ENCODE data around the gene GAB1. TPM values are rescaled to one million over a fixed set of nuclear protein-coding genes. Genes with fewer than 3 reads are reported as not detected.

Gene GAB1
- total and polyA plus RNA-seq, 4 donors, result 2.4 to 31.3 (median 6.9) TPM

DNA sequence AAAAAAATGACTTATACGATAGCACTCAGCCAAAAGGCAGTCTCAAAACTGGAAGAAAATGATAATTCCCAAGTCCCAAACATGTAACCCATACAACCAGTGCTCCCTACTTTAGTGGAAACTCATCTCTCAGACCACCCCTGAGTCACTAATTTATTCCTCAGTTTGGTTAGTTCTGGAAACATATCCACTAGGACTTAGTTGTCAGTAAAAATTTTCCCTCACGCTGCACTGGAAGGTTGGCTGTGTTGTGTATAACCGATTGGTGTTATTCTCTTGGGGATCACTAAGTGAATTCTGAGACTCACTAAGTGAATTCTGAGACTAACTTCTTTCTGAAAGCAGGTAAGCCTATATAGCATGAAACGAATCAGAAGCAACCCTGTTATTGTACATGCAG, 48.5 kb upstream of the GAB1 start:
- Histone ChIP-seq H3K4me3 (ENCODE audit: low read depth in 1 of 3, low read length in 3 of 3) (no peak overlapping the region), H3K36me3 (ENCODE audit: control insufficient read depth in 4 of 4, insufficient read depth in 3 of 4, low read depth in 1 of 4, low read length in 3 of 4) (no peaks in the 10 kb centered on the region), H3K27me3 (ENCODE audit: control insufficient read depth in 4 of 4, insufficient read depth in 4 of 4, low read length in 3 of 4) (no peaks in the 10 kb centered on the region), H3K27ac (ENCODE audit: low read depth in 1 of 2, low read length in 2 of 2) (no peak overlapping the region), H3K9me3 (ENCODE audit: control insufficient read depth in 4 of 4, low read length in 3 of 4) (no peaks in the 10 kb centered on the region), H3K4me1 (ENCODE audit: control insufficient read depth in 4 of 4, insufficient read depth in 4 of 4, low read length in 3 of 4) (no peaks in the 10 kb centered on the region), H3K9ac (ENCODE audit: low read depth in 1 of 2, low read length in 2 of 2) (no peak overlapping the region)
- no peak for TF ChIP-seq FOXA1 (IDR thresholded peaks at IDR 0.05)
- TF ChIP-seq GABPA (IDR thresholded peaks at IDR 0.05 in 1 of 2, conservative IDR thresholded peaks at IDR 0.05 in 1 of 2), result no peak
- no peak for TF ChIP-seq HNF4A (conservative IDR thresholded peaks at IDR 0.05)
- no peak for TF ChIP-seq RAD21 (IDR thresholded peaks at IDR 0.05)
- no peak for TF ChIP-seq EGR1 (IDR thresholded peaks at IDR 0.05; ENCODE audit: low read depth in 2 of 2)
- TF ChIP-seq ATF3 (IDR thresholded peaks at IDR 0.05), result no peak
- TF ChIP-seq HNF4G (IDR thresholded peaks at IDR 0.05), result no peak
- TF ChIP-seq NR2F2 (IDR thresholded peaks at IDR 0.05), result no peak
- TF ChIP-seq, protein P1, sequence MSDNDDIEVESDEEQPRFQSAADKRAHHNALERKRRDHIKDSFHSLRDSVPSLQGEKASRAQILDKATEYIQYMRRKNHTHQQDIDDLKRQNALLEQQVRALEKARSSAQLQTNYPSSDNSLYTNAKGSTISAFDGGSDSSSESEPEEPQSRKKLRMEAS (IDR thresholded peaks at IDR 0.05), result no peak
- TF ChIP-seq, protein P2, sequence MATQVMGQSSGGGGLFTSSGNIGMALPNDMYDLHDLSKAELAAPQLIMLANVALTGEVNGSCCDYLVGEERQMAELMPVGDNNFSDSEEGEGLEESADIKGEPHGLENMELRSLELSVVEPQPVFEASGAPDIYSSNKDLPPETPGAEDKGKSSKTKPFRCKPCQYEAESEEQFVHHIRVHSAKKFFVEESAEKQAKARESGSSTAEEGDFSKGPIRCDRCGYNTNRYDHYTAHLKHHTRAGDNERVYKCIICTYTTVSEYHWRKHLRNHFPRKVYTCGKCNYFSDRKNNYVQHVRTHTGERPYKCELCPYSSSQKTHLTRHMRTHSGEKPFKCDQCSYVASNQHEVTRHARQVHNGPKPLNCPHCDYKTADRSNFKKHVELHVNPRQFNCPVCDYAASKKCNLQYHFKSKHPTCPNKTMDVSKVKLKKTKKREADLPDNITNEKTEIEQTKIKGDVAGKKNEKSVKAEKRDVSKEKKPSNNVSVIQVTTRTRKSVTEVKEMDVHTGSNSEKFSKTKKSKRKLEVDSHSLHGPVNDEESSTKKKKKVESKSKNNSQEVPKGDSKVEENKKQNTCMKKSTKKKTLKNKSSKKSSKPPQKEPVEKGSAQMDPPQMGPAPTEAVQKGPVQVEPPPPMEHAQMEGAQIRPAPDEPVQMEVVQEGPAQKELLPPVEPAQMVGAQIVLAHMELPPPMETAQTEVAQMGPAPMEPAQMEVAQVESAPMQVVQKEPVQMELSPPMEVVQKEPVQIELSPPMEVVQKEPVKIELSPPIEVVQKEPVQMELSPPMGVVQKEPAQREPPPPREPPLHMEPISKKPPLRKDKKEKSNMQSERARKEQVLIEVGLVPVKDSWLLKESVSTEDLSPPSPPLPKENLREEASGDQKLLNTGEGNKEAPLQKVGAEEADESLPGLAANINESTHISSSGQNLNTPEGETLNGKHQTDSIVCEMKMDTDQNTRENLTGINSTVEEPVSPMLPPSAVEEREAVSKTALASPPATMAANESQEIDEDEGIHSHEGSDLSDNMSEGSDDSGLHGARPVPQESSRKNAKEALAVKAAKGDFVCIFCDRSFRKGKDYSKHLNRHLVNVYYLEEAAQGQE (IDR thresholded peaks at IDR 0.05), result no peak
- no peak for TF ChIP-seq SP1 (IDR thresholded peaks at IDR 0.05)
- no peak for TF ChIP-seq FOXA2 (IDR thresholded peaks at IDR 0.05)
- TF ChIP-seq JUND (IDR thresholded peaks at IDR 0.05), result no peak
- TF ChIP-seq CTCF (IDR thresholded peaks at IDR 0.05; ENCODE audit: low read depth, low read length, missing input control), result no peak
- DNase-seq (ENCODE audit: low spot score), result no peak
- WGBS, result 89% methylated on average over 4 of the region's 4 CpGs

GRCh38 chr4:143289370-143289769, 47.3 kb upstream of the GAB1 start:
- H3K27ac ChIP-seq (ENCODE audit: low read depth in 1 of 2, low read length in 2 of 2), result no peak overlapping the region
- no peaks in the 10 kb centered on the region for H3K4me1 ChIP-seq (ENCODE audit: control insufficient read depth in 4 of 4, insufficient read depth in 4 of 4, low read length in 3 of 4)

More at GRCh38 chr4:143289370-143289769, 47.3 kb upstream of the GAB1 start:
- Histone ChIP-seq H3K9ac (ENCODE audit: low read depth in 1 of 2, low read length in 2 of 2) (no peak overlapping the region), H3K9me3 (ENCODE audit: control insufficient read depth in 4 of 4, low read length in 3 of 4) (no peaks in the 10 kb centered on the region), H3K36me3 (ENCODE audit: control insufficient read depth in 4 of 4, insufficient read depth in 3 of 4, low read depth in 1 of 4, low read length in 3 of 4) (no peaks in the 10 kb centered on the region), H3K27me3 (ENCODE audit: control insufficient read depth in 4 of 4, insufficient read depth in 4 of 4, low read length in 3 of 4) (no peaks in the 10 kb centered on the region), H3K4me3 (ENCODE audit: low read depth in 1 of 3, low read length in 3 of 3) (no peak overlapping the region)
- no peak for DNase-seq (ENCODE audit: low spot score)
- TF ChIP-seq YY1 (IDR thresholded peaks at IDR 0.05), result no peak
- no peak for TF ChIP-seq FOXA1 (IDR thresholded peaks at IDR 0.05)
- TF ChIP-seq, protein P1 (IDR thresholded peaks at IDR 0.05), result no peak
- no peak for TF ChIP-seq RAD21 (IDR thresholded peaks at IDR 0.05)
- no peak for TF ChIP-seq HNF4A (conservative IDR thresholded peaks at IDR 0.05)
- TF ChIP-seq CTCF (IDR thresholded peaks at IDR 0.05; ENCODE audit: low read depth, low read length, missing input control), result no peak

Data from liver (tissue), 9 donors.